ENCODE results near the gene LRRC14B. TPM values are rescaled to one million over a fixed set of nuclear protein-coding genes. Genes with fewer than 3 reads are reported as not detected.

LRRC14B gene
- total and polyA plus RNA-seq, 9 donors = 17.2 to 40.9 (median 27.4) TPM

GRCh38 chr5:173392-174290, 17.7 kb upstream of the LRRC14B start:
- H3K4me1 ChIP-seq (ENCODE audit: control insufficient read depth, insufficient read depth, low read length) = peaks cover 5% of the 10 kb centered on the region
- no peaks in the 10 kb centered on the region for H3K9me3 ChIP-seq (replicated peaks; ENCODE audit: control insufficient read depth, low read depth, low read length)
- no peaks in the 10 kb centered on the region for H3K36me3 ChIP-seq (ENCODE audit: control insufficient read depth, insufficient read depth, low read length)
- no peak for DNase-seq
- no peak overlapping the region for H3K27ac ChIP-seq (ENCODE audit: low read length)
- 58% methylated on average over 13 of the region's 22 CpGs for WGBS (ENCODE audit: insufficient coverage)
- peaks cover 6% of the 10 kb centered on the region for H3K27me3 ChIP-seq (ENCODE audit: control insufficient read depth, insufficient read depth, low read length)
- H3K4me3 ChIP-seq (ENCODE audit: low read length) = no peak overlapping the region

- H3K4me1 ChIP-seq (ENCODE audit: control insufficient read depth, insufficient read depth, low read length) = peaks cover 5% of the 10 kb centered on the region
- 95% methylated on average over 3 of the region's 5 CpGs for WGBS (ENCODE audit: insufficient coverage)
- H3K9me3 ChIP-seq (replicated peaks; ENCODE audit: control insufficient read depth, low read depth, low read length) = no peaks in the 10 kb centered on the region
- H3K4me3 ChIP-seq (ENCODE audit: low read length) = no peak overlapping the region
- H3K36me3 ChIP-seq (ENCODE audit: control insufficient read depth, insufficient read depth, low read length) = no peaks in the 10 kb centered on the region
- no peak for DNase-seq
- H3K27ac ChIP-seq (ENCODE audit: low read length) = no peak overlapping the region
- H3K27me3 ChIP-seq (ENCODE audit: control insufficient read depth, insufficient read depth, low read length) = peaks cover 6% of the 10 kb centered on the region
These were observed 17.0 kb upstream of the LRRC14B start for GRCh38 chr5:174291-174600.

- H3K36me3 ChIP-seq (ENCODE audit: control insufficient read depth, insufficient read depth, low read length) = no peaks in the 10 kb centered on the region
- DNase-seq = no peak
- WGBS (ENCODE audit: insufficient coverage) = 73% methylated on average over 16 of the region's 16 CpGs
- no peak overlapping the region for H3K27ac ChIP-seq (ENCODE audit: low read length)
- H3K9me3 ChIP-seq (replicated peaks; ENCODE audit: control insufficient read depth, low read depth, low read length) = no peaks in the 10 kb centered on the region
- no peak overlapping the region for H3K4me3 ChIP-seq (ENCODE audit: low read length)
- peaks cover 4% of the 10 kb centered on the region for H3K4me1 ChIP-seq (ENCODE audit: control insufficient read depth, insufficient read depth, low read length)
- peaks cover 7% of the 10 kb centered on the region for H3K27me3 ChIP-seq (ENCODE audit: control insufficient read depth, insufficient read depth, low read length)
These were observed 16.3 kb upstream of the LRRC14B start for GRCh38 chr5:174876-175465.

GRCh38 chr5:176296-176823, 14.9 kb upstream of the LRRC14B start:
- H3K36me3 ChIP-seq (ENCODE audit: control insufficient read depth, insufficient read depth, low read length) = no peaks in the 10 kb centered on the region
- DNase-seq = no peak
- H3K4me1 ChIP-seq (ENCODE audit: control insufficient read depth, insufficient read depth, low read length) = peaks cover 6% of the 10 kb centered on the region
- peaks cover 9% of the 10 kb centered on the region for H3K27me3 ChIP-seq (ENCODE audit: control insufficient read depth, insufficient read depth, low read length)
- H3K4me3 ChIP-seq (ENCODE audit: low read length) = no peak overlapping the region
- 61% methylated on average over 10 of the region's 11 CpGs for WGBS (ENCODE audit: insufficient coverage)
- no peaks in the 10 kb centered on the region for H3K9me3 ChIP-seq (replicated peaks; ENCODE audit: control insufficient read depth, low read depth, low read length)
- no peak overlapping the region for H3K27ac ChIP-seq (ENCODE audit: low read length)

- Histone ChIP-seq H3K4me1 (ENCODE audit: control insufficient read depth, insufficient read depth, low read length) (peaks cover 6% of the 10 kb centered on the region), H3K27ac (ENCODE audit: low read length) (no peak overlapping the region), H3K27me3 (ENCODE audit: control insufficient read depth, insufficient read depth, low read length) (peaks cover 6% of the 10 kb centered on the region), H3K9me3 (replicated peaks; ENCODE audit: control insufficient read depth, low read depth, low read length) (no peaks in the 10 kb centered on the region), H3K4me3 (ENCODE audit: low read length) (no peak overlapping the region), H3K36me3 (ENCODE audit: control insufficient read depth, insufficient read depth, low read length) (no peaks in the 10 kb centered on the region)
- WGBS (ENCODE audit: insufficient coverage) = 31% methylated on average over 3 of the region's 5 CpGs
- no peak for DNase-seq
These were observed 13.2 kb upstream of the LRRC14B start for GRCh38 chr5:178110-178509.

GRCh38 chr5:179401-179800, 11.9 kb upstream of the LRRC14B start:
- no peaks in the 10 kb centered on the region for H3K9me3 ChIP-seq (replicated peaks; ENCODE audit: control insufficient read depth, low read depth, low read length)

GRCh38 chr5:180286-180918, 10.9 kb upstream of the LRRC14B start:
- no peak overlapping the region for H3K4me3 ChIP-seq (ENCODE audit: low read length)
- no peak overlapping the region for H3K27ac ChIP-seq (ENCODE audit: low read length)
- no peaks in the 10 kb centered on the region for H3K36me3 ChIP-seq (ENCODE audit: control insufficient read depth, insufficient read depth, low read length)
- no peak for DNase-seq
- H3K9me3 ChIP-seq (replicated peaks; ENCODE audit: control insufficient read depth, low read depth, low read length) = no peaks in the 10 kb centered on the region
- whole genome bisulfite sequencing (ENCODE audit: insufficient coverage) = 62% methylated on average over 11 of the region's 13 CpGs
- H3K4me1 ChIP-seq (ENCODE audit: control insufficient read depth, insufficient read depth, low read length) = peaks cover 8% of the 10 kb centered on the region
- H3K27me3 ChIP-seq (ENCODE audit: control insufficient read depth, insufficient read depth, low read length) = peaks cover 6% of the 10 kb centered on the region

More at GRCh38 chr5:179401-179800, 11.9 kb upstream of the LRRC14B start:
- no peaks in the 10 kb centered on the region for H3K36me3 ChIP-seq (ENCODE audit: control insufficient read depth, insufficient read depth, low read length)
- no peak overlapping the region for H3K27ac ChIP-seq (ENCODE audit: low read length)
- H3K27me3 ChIP-seq (ENCODE audit: control insufficient read depth, insufficient read depth, low read length) = peaks cover 6% of the 10 kb centered on the region
- no peak overlapping the region for H3K4me3 ChIP-seq (ENCODE audit: low read length)
- peaks cover 6% of the 10 kb centered on the region for H3K4me1 ChIP-seq (ENCODE audit: control insufficient read depth, insufficient read depth, low read length)
- WGBS (ENCODE audit: insufficient coverage) = 92% methylated on average over 9 of the region's 9 CpGs
- no peak for DNase-seq

GRCh38 chr5:181160-181559, 10.1 kb upstream of the LRRC14B start:
- Histone ChIP-seq H3K27ac (ENCODE audit: low read length) (no peak overlapping the region), H3K4me1 (ENCODE audit: control insufficient read depth, insufficient read depth, low read length) (peaks cover 15% of the 10 kb centered on the region), H3K9me3 (replicated peaks; ENCODE audit: control insufficient read depth, low read depth, low read length) (no peaks in the 10 kb centered on the region), H3K4me3 (ENCODE audit: low read length) (no peak overlapping the region), H3K27me3 (ENCODE audit: control insufficient read depth, insufficient read depth, low read length) (peaks cover 6% of the 10 kb centered on the region), H3K36me3 (ENCODE audit: control insufficient read depth, insufficient read depth, low read length) (no peaks in the 10 kb centered on the region)
- no peak for DNase-seq
- WGBS (ENCODE audit: insufficient coverage) = 78% methylated on average over 5 of the region's 9 CpGs

- H3K9me3 ChIP-seq (replicated peaks; ENCODE audit: control insufficient read depth, low read depth, low read length) = no peaks in the 10 kb centered on the region
- H3K36me3 ChIP-seq (ENCODE audit: control insufficient read depth, insufficient read depth, low read length) = no peaks in the 10 kb centered on the region
- no peak overlapping the region for H3K4me3 ChIP-seq (ENCODE audit: low read length)
- DNase-seq = no peak
- no peak overlapping the region for H3K27ac ChIP-seq (ENCODE audit: low read length)
- 96% methylated on average over 22 of the region's 22 CpGs for WGBS (ENCODE audit: insufficient coverage)
- peaks cover 6% of the 10 kb centered on the region for H3K27me3 ChIP-seq (ENCODE audit: control insufficient read depth, insufficient read depth, low read length)
- H3K4me1 ChIP-seq (ENCODE audit: control insufficient read depth, insufficient read depth, low read length) = peaks cover 19% of the 10 kb centered on the region
These were observed 9.7 kb upstream of the LRRC14B start for GRCh38 chr5:181566-181965.

- H3K27me3 ChIP-seq (ENCODE audit: control insufficient read depth, insufficient read depth, low read length) = peaks cover 6% of the 10 kb centered on the region
- no peak for DNase-seq
- no peaks in the 10 kb centered on the region for H3K9me3 ChIP-seq (replicated peaks; ENCODE audit: control insufficient read depth, low read depth, low read length)
- H3K4me1 ChIP-seq (ENCODE audit: control insufficient read depth, insufficient read depth, low read length) = peaks cover 24% of the 10 kb centered on the region
- no peak overlapping the region for H3K27ac ChIP-seq (ENCODE audit: low read length)
- no peaks in the 10 kb centered on the region for H3K36me3 ChIP-seq (ENCODE audit: control insufficient read depth, insufficient read depth, low read length)
- WGBS (ENCODE audit: insufficient coverage) = 83% methylated on average over 6 of the region's 12 CpGs
- no peak overlapping the region for H3K4me3 ChIP-seq (ENCODE audit: low read length)
These were observed 9.2 kb upstream of the LRRC14B start for GRCh38 chr5:182126-182525.
